ENCODE data around the gene YAF2. TPM values are rescaled to one million over a fixed set of nuclear protein-coding genes. Genes with fewer than 3 reads are reported as not detected.

YAF2 gene
- total and polyA plus RNA-seq, 11 donors: 31.5 to 125 (median 77.8) TPM

GRCh38 chr12:42208574-42208973 lies 29.5 kb downstream of the YAF2 start:
- Histone ChIP-seq H3K4me1 (peaks cover 0 to 12% (median under 1%) of the 10 kb centered on the region in 12 donors), H3K9me3 (no peaks in the 10 kb centered on the region), H3K27me3 (no peaks in the 10 kb centered on the region), H3K27ac (no peak overlapping the region), H3K36me3 (peaks cover 0 to 54% (median 39%) of the 10 kb centered on the region in 9 donors), H3K4me3 (no peak overlapping the region)
- no peak for ATAC-seq
- intact Hi-C loops (cut with DNase I): no loop called here
- TF ChIP-seq CTCF (IDR thresholded peaks at IDR 0.05) (no peak), POLR2A (IDR thresholded peaks at IDR 0.05) (no peak)
- no peak for DNase-seq
- 96 to 98% (median 98%) methylated on average over 2 of the region's 2 CpGs for WGBS, 4 donors

- peaks cover 0 to 57% (median 32%) of the 10 kb centered on the region in 9 donors for H3K36me3 ChIP-seq
- DNase-seq (no peak), ATAC-seq (no peak)
- H3K9me3 ChIP-seq: no peaks in the 10 kb centered on the region
- H3K27me3 ChIP-seq: no peaks in the 10 kb centered on the region
- no peak overlapping the region for H3K27ac ChIP-seq
- TF ChIP-seq CTCF (IDR thresholded peaks at IDR 0.05): no peak
- TF ChIP-seq POLR2A (IDR thresholded peaks at IDR 0.05): no peak
- H3K4me1 ChIP-seq: peaks cover 0 to 18% (median 10%) of the 10 kb centered on the region in 12 donors
- 93 to 99% (median 97%) methylated on average over 1 of the region's 1 CpG for WGBS, 4 donors
- no peak overlapping the region for H3K4me3 ChIP-seq
- intact Hi-C loops (cut with DNase I): no loop called here
Observed at GRCh38 chr12:42204819-42205218, 33.2 kb downstream of the YAF2 start.

GRCh38 chr12:42204362-42204761 lies 33.7 kb downstream of the YAF2 start:
- ATAC-seq (no peak), DNase-seq (no peak)
- Histone ChIP-seq H3K36me3 (peaks cover 0 to 53% (median 28%) of the 10 kb centered on the region in 9 donors), H3K4me3 (no peak overlapping the region), H3K9me3 (no peaks in the 10 kb centered on the region), H3K27ac (no peak overlapping the region), H3K4me1 (peaks cover 0 to 22% (median 14%) of the 10 kb centered on the region in 12 donors), H3K27me3 (no peaks in the 10 kb centered on the region)
- 91 to 98% (median 97%) methylated on average over 1 of the region's 1 CpG for WGBS, 4 donors
- TF ChIP-seq POLR2A (IDR thresholded peaks at IDR 0.05) (no peak), CTCF (IDR thresholded peaks at IDR 0.05) (no peak)
- intact Hi-C loops (cut with DNase I): no loop called here

DNA sequence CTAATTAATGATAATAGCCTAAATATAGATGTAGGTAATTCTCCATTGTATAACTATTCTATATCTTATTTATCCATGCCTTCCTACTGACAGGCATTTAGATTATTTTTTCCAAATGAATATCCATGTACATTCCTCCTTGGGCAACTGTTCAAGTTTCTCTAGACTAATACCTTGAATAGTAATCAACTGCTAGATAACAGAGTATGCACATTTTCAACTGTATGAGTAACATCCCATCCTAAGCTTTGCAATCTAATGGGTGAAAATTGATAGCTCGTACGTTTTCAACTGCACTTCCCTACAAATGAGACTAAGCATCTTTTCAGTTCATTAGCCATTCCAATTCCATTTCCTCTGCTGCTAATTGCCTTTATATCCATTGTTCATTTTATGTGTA lies 37.0 kb downstream of the YAF2 start:
- intact Hi-C loops (cut with DNase I): no loop called here
- Histone ChIP-seq H3K36me3 (peaks cover 0 to 61% (median 33%) of the 10 kb centered on the region in 9 donors), H3K4me1 (peaks cover 0 to 32% (median 20%) of the 10 kb centered on the region in 12 donors), H3K4me3 (no peak overlapping the region), H3K27me3 (no peaks in the 10 kb centered on the region), H3K27ac (no peak overlapping the region), H3K9me3 (no peaks in the 10 kb centered on the region)
- ATAC-seq (no peak), DNase-seq (no peak)
- no peak for TF ChIP-seq CTCF (IDR thresholded peaks at IDR 0.05)
- no peak for TF ChIP-seq POLR2A (IDR thresholded peaks at IDR 0.05)
- 62 to 70% (median 68%) methylated on average over 2 of the region's 2 CpGs for WGBS, 4 donors
